Activated CD8-positive, alpha-beta memory T cell treated with anti-CD3 and anti-CD28 coated beads for 4 hours (primary cell): Measurements from ENCODE around the gene MMP23B.
"Not testable (repeated sequence)": the region's sequence is repeated elsewhere in the genome, so short reads cannot be mapped to it uniquely, and the experiment has no call there.

Source experiments
- DNase-seq, 2 donors: peaks; one replicate each; pipeline ENCODE4 v3.0.0-alpha.2; 2020; ENCODE audit warnings: low read depth in 2 of 2

Gene MMP23B

GRCh38 chr1:1630965-1631781, 800 bp upstream of the MMP23B start:
- DNase-seq = no peak

GRCh38 chr1:1633409-1633808, 1.4 kb downstream of the MMP23B start:
- not testable (repeated sequence) for DNase-seq

- DNase-seq = not testable (repeated sequence)
These were observed 2.6 kb downstream of the MMP23B start for GRCh38 chr1:1634613-1635012.

- not testable (repeated sequence) for DNase-seq
These were observed 4.9 kb downstream of the MMP23B start for GRCh38 chr1:1636621-1637478.

GRCh38 chr1:1637479-1637875, 5.5 kb downstream of the MMP23B start:
- not testable (repeated sequence) for DNase-seq

GRCh38 chr1:1638528-1638927, 6.6 kb downstream of the MMP23B start:
- not testable (repeated sequence) for DNase-seq

- DNase-seq = not testable (repeated sequence)
These were observed 7.4 kb downstream of the MMP23B start for GRCh38 chr1:1639368-1639767.

GRCh38 chr1:1640081-1640480, 8.1 kb downstream of the MMP23B start:
- not testable (repeated sequence) for DNase-seq

GRCh38 chr1:1640711-1641461, 8.9 kb downstream of the MMP23B start:
- DNase-seq = not testable (repeated sequence)

GRCh38 chr1:1646326-1646725, 14.4 kb downstream of the MMP23B start:
- DNase-seq = not testable (repeated sequence)

GRCh38 chr1:1647567-1648241, 15.7 kb downstream of the MMP23B start:
- DNase-seq = not testable (repeated sequence)

- DNase-seq = not testable (repeated sequence)
These were observed 16.3 kb downstream of the MMP23B start for GRCh38 chr1:1648265-1648664.

GRCh38 chr1:1658583-1659549, 26.9 kb downstream of the MMP23B start, which contains the start of gene CDK11B:
Gene CDK11B, minus strand, starts transcription at chr1:1659004. Its CDS starts 1,519 bp downstream, at chr1:1657485.
- DNase-seq = peak; percentile 87 to 98

GRCh38 chr1:1662392-1662791, 30.4 kb downstream of the MMP23B start:
- not testable (repeated sequence) for DNase-seq

- DNase-seq = not testable (repeated sequence)
These were observed 31.0 kb downstream of the MMP23B start for GRCh38 chr1:1662830-1663560.

- not testable (repeated sequence) for DNase-seq
These were observed 32.3 kb downstream of the MMP23B start for GRCh38 chr1:1664318-1664717.

- no peak for DNase-seq
These were observed 33.2 kb downstream of the MMP23B start for GRCh38 chr1:1664941-1665814.

GRCh38 chr1:1665815-1666251, 33.9 kb downstream of the MMP23B start:
- no peak for DNase-seq
